ENCODE measurements around the gene MAZ. TPM values are rescaled to one million over a fixed set of nuclear protein-coding genes. Genes with fewer than 3 reads are reported as not detected.
A peak's percentile ranks its signal among the peaks of the same experiment; 100 is the strongest.

MAZ gene
- total and polyA plus RNA-seq, 2 of the 13 experiments (the other 11 are each of a cell fraction or from before 2014, with no cell fraction given), result 203 to 277 TPM

- peak; percentile 52; the same call in 1 of the 2 replicates for TF ChIP-seq ZNF761 (CRISPR knock-in tag; conservative IDR thresholded peaks at IDR 0.05)
- TF ChIP-seq ZNF407 (CRISPR knock-in tag; IDR thresholded peaks at IDR 0.05; ENCODE audit: not compliant biosample characterization), result peak; percentile 87
- peak; percentile 81 for TF ChIP-seq FOXC1 (CRISPR knock-in tag; IDR thresholded peaks at IDR 0.05; ENCODE audit: borderline replicate concordance)
- no peak for TF ChIP-seq DBP (CRISPR knock-in tag; IDR thresholded peaks at IDR 0.05; ENCODE audit: not compliant biosample characterization)
- peak; percentile 93 for TF ChIP-seq ZFP36L1 (CRISPR knock-in tag; IDR thresholded peaks at IDR 0.05)
- TF ChIP-seq JUN (CRISPR knock-in tag; IDR thresholded peaks at IDR 0.05), result no peak
- TF ChIP-seq CREB3 (CRISPR knock-in tag; IDR thresholded peaks at IDR 0.05), result no peak; the same call in none of the 2 replicates
- no peak for TF ChIP-seq TERF1 (CRISPR knock-in tag; IDR thresholded peaks at IDR 0.05)
- TF ChIP-seq NFIB (CRISPR knock-in tag; IDR thresholded peaks at IDR 0.05; ENCODE audit: borderline replicate concordance), result no peak
- TF ChIP-seq SOX6 (IDR thresholded peaks at IDR 0.05), result no peak
- peak; percentile 79 for TF ChIP-seq SOX6 (CRISPR knock-in tag; IDR thresholded peaks at IDR 0.05)
- peak; percentile 90 for TF ChIP-seq CBFB (CRISPR knock-in tag; IDR thresholded peaks at IDR 0.05)
- no peak; the same call in 1 of the 2 replicates for TF ChIP-seq DPF2 (CRISPR knock-in tag; IDR thresholded peaks at IDR 0.05; ENCODE audit: borderline replicate concordance, low read depth)
These were observed 16.0 kb upstream of the MAZ start, which contains the start of gene KIF22 (continued) for GRCh38 chr16:29790183-29790948.

Data from HepG2 (cell line).